LNCaP clone FGC (cell line): Measurements from ENCODE around the gene POLN.

Experiments used
- DNase-seq: peaks from one replicate; pipeline ENCODE4 v3.0.0-alpha.2; 2011; ENCODE audit warnings: low read depth
- H3K4me3 ChIP-seq: 2 replicates; pipeline ENCODE4 v1.5.1; 2011; ENCODE audit warnings: mild to moderate bottlenecking, low read depth, low read length, control low read depth
- CTCF ChIP-seq: IDR thresholded peaks from 2 replicates; pipeline ENCODE4 v1.5.1; 2012; ENCODE audit warnings: mild to moderate bottlenecking; ENCODE audit not compliant: control insufficient read depth, insufficient read depth; ENCODE audit errors: extremely low read depth

Gene POLN

GRCh38 chr4:2079926-2080325, 162.0 kb downstream of the POLN start:
- DNase-seq = no peak
- no peak overlapping the region for H3K4me3 ChIP-seq
- TF ChIP-seq CTCF = no peak

DNA sequence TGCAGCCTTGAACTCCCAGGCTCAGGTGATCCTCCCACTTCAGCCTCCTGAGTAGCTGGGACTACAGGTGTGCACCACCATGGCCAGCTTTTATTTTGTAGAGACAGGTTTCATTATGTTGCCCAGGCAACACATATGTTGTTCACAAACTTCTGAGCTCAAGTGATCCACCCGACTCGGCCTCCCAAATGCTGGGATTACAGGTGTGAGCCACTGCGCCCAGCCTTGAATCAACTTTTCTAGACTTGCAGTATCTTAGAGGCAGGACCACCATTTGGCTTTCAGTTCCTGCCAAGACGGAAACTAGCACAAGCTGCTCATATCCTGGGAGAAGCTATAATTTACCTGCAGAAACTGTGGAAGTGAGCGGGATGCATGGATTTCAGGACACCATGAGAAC, 162.9 kb downstream of the POLN start:
- DNase-seq = no peak
- no peak for TF ChIP-seq CTCF
- no peak overlapping the region for H3K4me3 ChIP-seq

DNA sequence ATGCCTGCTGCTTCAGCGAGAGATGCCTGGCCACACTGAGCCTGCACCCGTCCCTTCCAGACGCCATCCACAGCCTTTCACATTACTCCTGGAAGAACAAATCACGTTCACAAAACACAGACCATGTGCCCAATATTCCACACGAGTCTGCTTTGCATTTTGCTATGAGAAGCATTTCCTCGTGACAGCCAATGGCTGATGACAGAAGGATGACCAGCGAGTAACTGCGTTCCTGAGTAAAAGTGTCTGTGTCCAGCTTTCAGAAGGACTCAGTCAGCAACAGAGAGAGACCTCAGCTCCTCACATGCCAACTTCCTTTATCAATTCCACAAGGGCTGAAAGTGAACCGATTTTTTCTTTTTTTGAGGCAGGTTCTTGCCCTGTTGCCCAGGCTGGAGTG, 163.3 kb downstream of the POLN start:
- no peak for DNase-seq
- no peak for TF ChIP-seq CTCF
- H3K4me3 ChIP-seq = no peak overlapping the region

- H3K4me3 ChIP-seq = no peak overlapping the region
- no peak for DNase-seq
- TF ChIP-seq CTCF = no peak
Observed at GRCh38 chr4:2077537-2078460, 164.1 kb downstream of the POLN start.

GRCh38 chr4:2076908-2077536, 164.9 kb downstream of the POLN start:
- no peak for TF ChIP-seq CTCF
- H3K4me3 ChIP-seq = no peak overlapping the region

DNA sequence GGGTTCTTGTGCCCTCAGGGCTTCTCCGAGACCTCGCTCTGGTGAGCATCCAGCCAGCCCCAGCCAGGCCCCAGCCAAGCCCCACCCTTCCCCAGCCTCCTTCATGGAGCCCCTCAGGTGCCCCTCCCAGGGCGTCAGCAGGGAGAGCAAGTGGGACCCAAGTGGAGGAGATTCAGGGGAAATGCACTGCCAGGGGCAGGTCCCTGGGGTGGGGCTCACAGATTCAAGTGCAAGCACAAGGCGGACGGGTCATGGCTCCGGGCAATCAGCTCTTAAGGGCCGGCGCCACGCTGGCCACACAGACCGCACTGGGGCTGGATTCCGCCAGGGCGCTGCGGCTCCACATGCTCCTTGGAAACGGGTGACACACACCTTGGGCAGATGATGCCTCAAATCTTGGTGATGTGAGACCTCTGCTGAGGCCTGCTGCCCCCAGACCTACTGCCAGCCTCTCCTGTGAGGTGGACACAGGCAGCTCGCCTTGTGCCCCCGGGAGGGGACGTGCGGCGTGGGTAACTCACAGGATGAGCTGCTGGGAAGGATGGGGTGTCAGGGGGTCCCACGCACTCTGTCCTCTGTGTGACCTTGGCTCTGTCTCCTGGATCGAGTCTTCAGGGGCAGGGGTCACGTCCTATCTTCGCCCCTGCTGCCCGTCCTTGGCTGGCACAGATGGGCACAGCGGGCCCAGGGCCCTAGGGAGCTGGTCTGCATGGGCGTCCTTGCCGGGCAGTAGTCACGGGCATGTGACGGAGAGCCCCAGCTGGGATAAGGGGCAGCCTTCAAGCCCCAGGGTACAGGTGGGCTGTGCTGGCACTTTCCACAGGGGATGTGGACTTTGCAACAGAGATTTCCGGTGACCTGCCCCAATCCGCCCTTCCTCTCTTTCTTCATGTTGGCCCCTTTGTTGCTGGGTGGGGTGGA, 165.7 kb downstream of the POLN start:
- H3K4me3 ChIP-seq = no peak overlapping the region
- DNase-seq = no peak
- TF ChIP-seq CTCF = no peak

More at GRCh38 chr4:2076908-2077536, 164.9 kb downstream of the POLN start:
- DNase-seq = no peak
